Activated CD8-positive, alpha-beta memory T cell treated with anti-CD3 and anti-CD28 coated beads for 36 hours (primary cell): ENCODE data around the gene TUBB8B. TPM values are rescaled to one million over a fixed set of nuclear protein-coding genes. Genes with fewer than 3 reads are reported as not detected.
"Not testable (repeated sequence)": the region's sequence is repeated elsewhere in the genome, so short reads cannot be mapped to it uniquely, and the experiment has no call there.

Source experiments
- CTCF ChIA-PET: fragments of 350-600 bp; sonication (Branson Sonifier 250); formaldehyde crosslinking; loops from one replicate; lab custom pipeline; 2021; ENCODE audit warnings: antibody characterized with exemption; lab: Charles Lee
- POLR2A ChIA-PET: fragments of 350-600 bp; sonication (Branson Sonifier 250); formaldehyde crosslinking; loops from one replicate; lab custom pipeline; 2021; ENCODE audit warnings: antibody characterized with exemption; lab: Charles Lee
- total RNA-seq, 2 experiments: library from RNA; stranded (reverse); gene quantifications; one replicate each; pipeline ENCODE4 v1.2.3, GENCODE V29; 2021

TUBB8B gene
- total RNA-seq, 2 experiments from 2014 or later, result not detected

- POLR2A ChIA-PET, result not testable (repeated sequence)
Measured at GRCh38 chr18:48696-49095, 719 bp downstream of the TUBB8B start.

GRCh38 chr18:13177-13576, 36.2 kb downstream of the TUBB8B start:
- POLR2A ChIA-PET, CTCF ChIA-PET: not testable (repeated sequence)

More at GRCh38 chr18:48696-49095, 719 bp downstream of the TUBB8B start:
- CTCF ChIA-PET, result not testable (repeated sequence)

GRCh38 chr18:12773-13172, 36.6 kb downstream of the TUBB8B start:
- CTCF ChIA-PET, POLR2A ChIA-PET: not testable (repeated sequence)

GRCh38 chr18:11383-12274, 37.8 kb downstream of the TUBB8B start:
- CTCF ChIA-PET, POLR2A ChIA-PET: not testable (repeated sequence)

GRCh38 chr18:10624-11184, 38.7 kb downstream of the TUBB8B start:
- POLR2A ChIA-PET, CTCF ChIA-PET: not testable (repeated sequence)

- CTCF ChIA-PET, POLR2A ChIA-PET: not testable (repeated sequence)
Measured at GRCh38 chr18:9937-10336, 39.5 kb downstream of the TUBB8B start.

Other genes with a start within 250 kb of the TUBB8B start
- gene USP14, start 108.9 kb upstream of the TUBB8B start, total RNA-seq, result 100 to 1,000 TPM; 110 to 111 TPM
- 10 to 100 TPM; 56.7 to 61.9 TPM for gene THOC1, start 218.4 kb upstream of the TUBB8B start, total RNA-seq